ENCODE results near the gene HRH3.

The HRH3 gene

DNA sequence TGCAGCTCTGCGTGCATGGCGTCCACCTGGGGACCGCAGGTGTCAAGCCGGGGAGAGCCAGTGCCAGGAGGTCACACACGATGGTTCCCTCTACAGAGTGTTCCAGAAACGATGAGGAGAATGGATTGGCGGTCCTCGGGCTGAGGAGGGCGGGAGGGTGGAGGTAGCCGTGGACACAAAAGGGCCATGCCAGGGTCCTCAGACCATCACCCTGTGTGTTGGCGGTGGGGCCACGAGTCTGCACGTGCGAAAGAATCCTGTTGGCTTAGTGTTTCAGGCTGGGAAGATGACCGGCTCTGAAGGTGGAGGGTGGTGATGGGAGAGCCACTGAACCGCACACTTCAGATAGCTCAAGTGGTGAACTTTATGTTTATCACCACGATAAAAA lies 13.7 kb downstream of the HRH3 start:
- Mint-ChIP-seq H3K27me3 (peaks cover 14% of the 10 kb centered on the region), H3K36me3 (peaks cover 20% of the 10 kb centered on the region), H3K4me1 (peaks cover 24% of the 10 kb centered on the region), H3K27ac (no peak overlapping the region), H3K4me3 (no peak overlapping the region), H3K9me3 (no peaks in the 10 kb centered on the region)
- ATAC-seq: no peak

DNA sequence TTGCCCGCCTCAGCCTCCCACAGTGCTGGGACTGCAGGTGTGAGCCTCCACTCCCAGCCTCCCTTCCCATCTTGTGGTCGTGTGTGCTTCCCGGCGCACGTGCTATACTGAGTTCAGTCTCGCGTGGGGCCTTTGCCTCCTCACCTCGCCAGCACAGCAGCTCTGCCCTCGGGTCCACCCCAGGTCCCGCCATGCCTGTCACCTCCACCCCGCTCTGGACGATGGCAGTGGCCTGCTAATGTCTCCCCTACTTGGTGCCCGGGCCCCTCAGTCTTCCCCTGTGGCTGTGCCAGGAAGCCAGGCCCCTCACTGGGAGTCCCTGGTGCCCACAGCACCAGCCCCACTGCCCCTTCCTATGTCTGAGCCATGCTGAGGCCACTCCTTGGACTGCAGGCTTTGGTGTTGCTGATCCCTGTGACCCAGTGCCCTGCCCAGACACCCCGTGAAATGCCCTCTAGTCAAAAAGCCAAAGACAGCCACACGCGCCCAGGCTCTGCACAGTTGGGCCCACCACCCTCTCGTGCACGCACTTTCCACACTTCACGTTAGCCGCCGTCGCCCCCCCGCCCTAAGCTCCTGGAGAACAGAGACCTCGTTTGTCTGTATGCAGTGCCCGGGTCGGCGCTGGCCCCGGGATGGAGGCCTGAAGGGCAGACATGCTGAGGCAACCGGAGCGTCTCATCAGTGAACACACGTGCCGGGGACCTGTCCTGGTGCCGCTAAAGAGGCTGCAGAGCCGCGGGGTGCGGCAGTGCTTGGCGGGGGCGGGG lies 14.3 kb downstream of the HRH3 start:
- Mint-ChIP-seq H3K4me3 (no peak overlapping the region), H3K27me3 (peaks cover 8% of the 10 kb centered on the region), H3K9me3 (no peaks in the 10 kb centered on the region), H3K36me3 (peaks cover 24% of the 10 kb centered on the region), H3K27ac (no peak overlapping the region), H3K4me1 (peaks cover 30% of the 10 kb centered on the region)
- no peak for ATAC-seq

DNA sequence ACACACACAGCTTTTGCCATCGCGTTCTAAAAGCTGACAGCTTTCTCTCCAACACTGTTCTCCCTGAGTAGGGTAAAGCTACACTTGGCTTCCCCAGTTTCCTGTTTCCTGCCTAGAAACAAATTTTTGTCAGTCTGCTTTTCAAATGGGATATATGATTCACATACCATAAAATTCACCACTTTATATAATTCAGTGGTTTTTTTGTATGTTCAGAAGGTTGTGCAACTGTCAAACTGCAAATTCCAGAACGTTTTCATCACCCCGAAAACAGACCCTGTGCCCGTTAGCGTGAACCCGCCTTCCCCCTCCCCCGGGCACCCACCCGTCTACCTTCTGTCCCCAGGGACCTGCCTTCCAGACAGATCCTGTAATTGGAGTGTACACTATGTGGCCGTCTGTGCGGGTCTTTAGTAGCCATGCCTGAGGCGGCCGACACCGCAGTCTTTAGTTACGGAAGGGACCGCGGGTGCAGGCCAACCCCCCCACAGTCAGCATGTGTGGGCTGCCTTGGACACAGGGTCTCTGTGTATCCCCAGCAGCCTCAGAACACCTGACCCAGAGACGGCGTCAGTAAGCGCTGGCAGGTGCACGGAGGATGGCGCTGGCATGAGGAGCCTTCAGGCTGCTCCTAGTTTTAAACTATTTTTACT lies 16.6 kb downstream of the HRH3 start:
- Mint-ChIP-seq H3K27me3 (no peaks in the 10 kb centered on the region), H3K27ac (no peak overlapping the region), H3K36me3 (peaks cover 44% of the 10 kb centered on the region), H3K4me1 (peaks cover 38% of the 10 kb centered on the region), H3K4me3 (no peak overlapping the region), H3K9me3 (no peaks in the 10 kb centered on the region)
- no peak for ATAC-seq

DNA sequence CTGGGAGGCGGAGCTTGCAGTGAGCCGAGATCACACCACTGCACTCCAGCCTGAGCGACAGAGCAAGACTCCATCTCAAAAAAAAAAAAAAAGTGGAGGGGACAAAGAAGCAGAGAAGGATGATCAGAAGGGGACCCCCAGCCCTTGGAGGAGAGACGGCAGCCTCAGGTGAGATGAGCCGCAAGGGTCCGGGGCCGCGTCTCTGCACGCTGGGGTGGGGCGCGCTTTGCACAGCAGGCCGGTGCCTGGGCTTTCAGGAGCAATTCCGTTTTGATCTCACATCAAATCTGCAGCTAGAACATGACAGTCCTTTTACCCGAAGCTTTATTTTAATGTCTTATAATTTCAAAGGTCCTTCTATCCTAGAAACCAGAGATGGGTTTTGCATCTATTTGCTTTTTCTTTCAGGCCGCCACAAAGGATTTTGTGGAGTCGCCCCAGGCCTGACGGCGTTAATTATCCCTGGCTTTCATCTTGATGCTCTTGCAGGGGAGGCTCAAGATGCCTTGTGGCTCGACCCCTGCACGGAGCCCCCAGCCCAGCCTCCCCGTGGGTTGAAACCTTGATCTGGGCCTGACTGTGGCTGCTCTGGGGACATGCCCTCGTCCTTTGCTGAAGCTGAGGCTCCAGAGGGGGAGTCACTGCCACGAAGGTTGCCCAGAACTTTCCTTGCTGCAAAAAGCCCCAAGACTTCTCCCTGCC lies 17.3 kb downstream of the HRH3 start:
- peak overlapping the region; percentile 58 for H3K27ac Mint-ChIP-seq
- H3K4me3 Mint-ChIP-seq: no peak overlapping the region
- no peaks in the 10 kb centered on the region for H3K27me3 Mint-ChIP-seq

DNA sequence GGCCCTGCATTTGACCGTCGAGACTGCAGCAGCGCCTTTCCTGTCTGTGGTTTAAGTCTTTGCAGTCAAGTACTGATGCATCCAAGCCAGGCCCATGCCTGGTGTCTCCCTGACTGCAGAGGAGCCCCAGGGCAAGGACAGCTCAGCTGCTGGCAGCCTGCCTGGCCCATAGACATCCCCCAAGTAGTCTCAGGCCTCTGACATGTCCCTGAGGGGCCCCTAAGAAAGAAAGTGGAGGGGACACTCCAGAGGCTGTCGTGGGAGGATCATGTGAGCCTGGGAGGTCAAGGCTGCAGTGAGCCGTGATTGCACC lies 18.0 kb downstream of the HRH3 start:
- Mint-ChIP-seq H3K36me3 (peaks cover 51% of the 10 kb centered on the region), H3K9me3 (no peaks in the 10 kb centered on the region), H3K27ac (peak overlapping the region; percentile 58), H3K4me1 (peaks cover 38% of the 10 kb centered on the region), H3K4me3 (no peak overlapping the region), H3K27me3 (no peaks in the 10 kb centered on the region)
- peak; percentile 42 for ATAC-seq

More for the DNA sequence above, 17.3 kb downstream of the HRH3 start:
- H3K4me1 Mint-ChIP-seq: peaks cover 38% of the 10 kb centered on the region
- no peaks in the 10 kb centered on the region for H3K9me3 Mint-ChIP-seq
- no peak for ATAC-seq
- H3K36me3 Mint-ChIP-seq: peaks cover 51% of the 10 kb centered on the region

DNA sequence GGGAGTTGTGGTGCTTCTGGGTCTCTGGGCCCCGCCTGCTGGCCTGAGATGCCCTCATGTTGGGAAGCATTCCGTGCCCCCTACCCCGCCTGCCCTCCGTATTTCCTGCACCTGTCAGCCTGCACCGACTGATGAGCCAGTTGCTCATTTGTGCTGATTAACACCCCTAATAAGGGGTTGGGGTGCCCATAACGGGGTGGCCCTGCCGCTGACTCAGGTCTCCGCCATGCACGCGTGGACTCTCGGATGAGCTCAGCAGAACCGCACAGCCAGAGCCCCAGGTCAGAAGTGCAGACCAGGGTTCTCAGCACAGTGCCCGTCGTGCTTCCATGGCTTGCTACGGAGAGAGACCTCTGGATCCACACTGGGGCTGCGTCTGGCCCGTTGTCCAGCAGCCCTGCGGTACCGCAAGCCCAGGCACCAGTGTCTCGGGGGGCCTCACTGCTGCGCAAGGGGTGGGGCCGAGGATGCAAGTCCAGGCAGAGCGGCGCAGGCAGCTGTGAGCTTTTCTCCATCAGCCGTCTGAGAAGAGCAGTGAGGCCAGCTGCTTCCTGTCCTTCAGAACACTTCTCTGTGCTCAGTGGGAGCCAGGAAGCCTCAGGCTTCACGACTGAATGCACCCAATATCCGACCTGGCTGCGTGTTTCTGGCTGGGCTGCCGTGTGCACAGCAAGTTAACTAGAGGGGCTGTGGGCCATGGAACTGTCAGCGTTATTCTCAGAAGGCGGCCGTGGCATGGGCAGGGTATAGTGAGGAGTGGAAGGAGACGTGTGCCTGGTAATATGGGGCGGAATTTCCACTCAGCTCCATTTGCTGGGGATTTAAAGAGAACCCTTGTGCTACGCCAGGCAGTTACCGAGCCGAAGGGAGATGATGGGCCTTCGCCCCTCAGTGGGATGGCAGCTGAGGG lies 18.6 kb downstream of the HRH3 start:
- Mint-ChIP-seq H3K4me1 (peaks cover 38% of the 10 kb centered on the region), H3K9me3 (no peaks in the 10 kb centered on the region), H3K27me3 (no peaks in the 10 kb centered on the region), H3K27ac (peak overlapping the region; percentile 58), H3K36me3 (peaks cover 51% of the 10 kb centered on the region), H3K4me3 (peak overlapping the region; percentile 63)
- peak; percentile 91 for ATAC-seq

DNA sequence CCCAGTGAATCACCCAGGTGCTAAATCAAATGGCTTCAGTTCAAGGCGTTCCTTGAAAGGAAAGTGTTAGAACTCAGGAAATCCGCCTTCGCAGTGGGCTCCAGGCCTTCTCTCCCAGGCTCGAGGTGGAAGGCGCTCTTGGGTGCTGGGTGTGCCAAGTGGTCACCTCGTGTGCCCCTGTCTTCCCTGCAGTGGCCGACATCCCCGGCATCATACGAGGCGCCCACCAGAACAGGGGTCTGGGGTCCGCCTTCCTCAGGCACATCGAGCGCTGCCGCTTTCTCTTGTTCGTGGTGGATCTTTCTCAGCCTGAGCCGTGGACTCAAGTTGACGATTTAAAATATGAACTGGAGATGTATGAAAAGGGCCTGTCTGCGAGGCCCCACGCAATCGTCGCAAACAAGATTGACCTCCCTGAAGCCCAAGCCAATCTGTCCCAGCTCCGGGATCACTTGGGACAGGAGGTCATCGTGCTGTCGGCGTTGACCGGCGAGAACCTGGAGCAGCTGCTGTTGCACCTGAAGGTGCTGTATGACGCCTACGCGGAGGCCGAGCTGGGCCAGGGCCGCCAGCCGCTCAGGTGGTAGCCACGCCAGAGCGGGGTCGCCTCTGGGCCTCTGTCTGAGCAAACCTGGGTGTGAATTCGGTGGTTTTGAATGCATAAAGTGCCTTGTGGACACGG lies 19.4 kb downstream of the HRH3 start:
- Mint-ChIP-seq H3K4me3 (no peak overlapping the region), H3K27me3 (no peaks in the 10 kb centered on the region), H3K36me3 (peaks cover 55% of the 10 kb centered on the region), H3K9me3 (no peaks in the 10 kb centered on the region), H3K27ac (peak overlapping the region; percentile 58), H3K4me1 (peaks cover 38% of the 10 kb centered on the region)
- no peak for ATAC-seq

DNA sequence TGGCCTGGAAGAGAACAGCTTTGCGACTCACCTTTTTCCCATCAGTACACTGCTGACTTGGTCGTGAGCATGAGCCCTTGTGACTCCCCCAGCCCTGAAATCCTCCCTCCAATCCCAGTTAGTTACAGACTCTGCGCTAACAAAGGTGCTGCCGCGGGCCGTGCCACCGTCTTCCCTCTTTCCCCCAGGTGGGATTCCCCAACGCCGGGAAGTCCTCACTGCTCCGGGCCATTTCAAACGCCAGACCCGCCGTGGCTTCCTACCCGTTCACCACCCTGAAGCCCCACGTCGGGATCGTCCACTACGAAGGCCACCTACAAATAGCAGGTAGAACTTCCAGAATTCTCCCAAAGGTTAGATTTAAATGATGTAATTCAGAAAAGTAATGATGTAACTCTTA lies 21.1 kb downstream of the HRH3 start:
- Mint-ChIP-seq H3K4me1 (peaks cover 38% of the 10 kb centered on the region), H3K9me3 (no peaks in the 10 kb centered on the region), H3K36me3 (peaks cover 59% of the 10 kb centered on the region), H3K27me3 (no peaks in the 10 kb centered on the region), H3K27ac (no peak overlapping the region), H3K4me3 (no peak overlapping the region)
- ATAC-seq: no peak

DNA sequence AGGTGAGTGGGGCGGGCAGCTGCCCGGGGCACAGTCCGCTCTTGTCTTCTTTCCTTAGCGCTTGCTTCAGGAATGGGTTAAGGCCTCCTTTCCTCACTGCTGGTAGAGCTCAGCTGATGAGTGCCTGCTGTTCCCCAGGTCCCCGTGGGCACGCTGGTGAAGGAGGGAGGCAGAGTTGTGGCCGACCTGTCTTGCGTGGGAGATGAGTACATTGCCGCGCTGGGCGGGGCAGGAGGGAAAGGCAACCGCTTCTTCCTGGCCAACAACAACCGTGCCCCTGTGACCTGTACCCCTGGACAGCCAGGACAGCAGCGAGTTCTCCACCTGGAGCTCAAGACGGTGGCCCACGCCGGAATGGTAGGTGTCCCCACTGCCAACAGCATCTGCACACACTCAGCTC lies 21.6 kb downstream of the HRH3 start:
- Mint-ChIP-seq H3K9me3 (no peaks in the 10 kb centered on the region), H3K36me3 (peaks cover 56% of the 10 kb centered on the region), H3K4me3 (no peak overlapping the region), H3K4me1 (peaks cover 34% of the 10 kb centered on the region), H3K27ac (no peak overlapping the region), H3K27me3 (no peaks in the 10 kb centered on the region)
- ATAC-seq: no peak

DNA sequence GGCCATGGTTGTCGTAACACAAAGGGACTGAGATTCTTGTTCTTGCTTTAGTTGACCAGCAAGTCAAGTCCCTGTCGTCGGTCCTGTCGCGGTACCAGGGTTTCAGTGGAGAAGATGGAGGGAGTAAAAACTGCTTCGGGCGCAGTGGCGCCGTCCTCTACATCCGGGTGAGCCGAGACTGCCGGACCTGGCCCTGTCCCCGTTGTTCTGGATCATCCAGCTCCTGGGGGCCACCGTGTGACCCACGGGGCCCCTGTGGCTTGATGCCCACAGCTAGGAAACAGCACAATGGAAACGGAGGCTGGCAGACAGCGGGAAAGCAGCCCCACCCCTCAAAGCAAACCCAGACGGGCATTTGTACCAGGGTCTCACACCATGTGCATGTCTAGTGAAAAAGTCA lies 22.3 kb downstream of the HRH3 start:
- H3K27ac Mint-ChIP-seq: no peak overlapping the region
- no peak for ATAC-seq
- H3K36me3 Mint-ChIP-seq: peaks cover 50% of the 10 kb centered on the region
- H3K4me1 Mint-ChIP-seq: peaks cover 28% of the 10 kb centered on the region
- no peaks in the 10 kb centered on the region for H3K9me3 Mint-ChIP-seq
- H3K4me3 Mint-ChIP-seq: no peak overlapping the region
- H3K27me3 Mint-ChIP-seq: no peaks in the 10 kb centered on the region

DNA sequence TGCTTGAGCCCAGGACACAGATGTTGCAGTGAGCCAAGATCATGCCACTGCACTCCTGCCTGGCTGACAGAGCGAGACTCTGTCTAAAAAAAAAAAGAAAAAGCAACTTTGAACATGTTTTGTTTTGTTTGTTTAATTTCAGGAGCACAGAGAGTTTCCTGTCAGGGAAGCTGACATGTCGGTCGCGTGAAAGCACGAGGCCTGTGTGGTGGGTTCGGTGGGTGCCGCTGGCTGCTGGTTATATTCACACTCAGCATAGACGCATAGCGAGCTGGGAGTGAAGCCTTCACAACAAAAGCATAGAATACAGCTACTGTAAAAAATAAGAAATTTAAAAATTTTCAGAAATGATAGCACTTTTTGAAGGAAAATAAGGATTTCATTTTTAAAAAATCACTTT lies 22.8 kb downstream of the HRH3 start:
- no peak overlapping the region for H3K27ac Mint-ChIP-seq
- no peaks in the 10 kb centered on the region for H3K27me3 Mint-ChIP-seq
- ATAC-seq: no peak
- peaks cover 24% of the 10 kb centered on the region for H3K4me1 Mint-ChIP-seq
- peaks cover 48% of the 10 kb centered on the region for H3K36me3 Mint-ChIP-seq
- H3K4me3 Mint-ChIP-seq: no peak overlapping the region
- no peaks in the 10 kb centered on the region for H3K9me3 Mint-ChIP-seq

DNA sequence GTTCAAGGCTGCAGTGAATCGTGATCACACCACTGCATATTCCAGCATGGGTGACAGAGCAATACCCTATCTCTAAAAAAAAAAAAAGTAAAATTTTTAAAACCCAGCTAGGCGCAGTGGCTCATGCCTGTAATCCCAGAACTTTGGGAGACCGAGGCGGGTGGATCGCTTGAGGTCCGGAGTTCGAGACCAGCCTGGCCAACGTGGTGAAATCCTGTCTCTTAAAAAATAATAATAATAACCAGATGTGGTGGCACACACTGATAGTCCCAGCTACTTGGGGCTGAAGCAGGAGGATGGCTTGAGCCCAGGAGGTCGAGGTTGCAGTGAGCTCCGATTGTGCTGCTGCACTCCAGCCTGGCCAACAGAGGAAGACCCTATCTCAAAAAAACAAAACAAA lies 23.8 kb downstream of the HRH3 start:
- peaks cover 42% of the 10 kb centered on the region for H3K36me3 Mint-ChIP-seq
- ATAC-seq: no peak
- H3K27me3 Mint-ChIP-seq: no peaks in the 10 kb centered on the region
- peaks cover 13% of the 10 kb centered on the region for H3K4me1 Mint-ChIP-seq
- no peak overlapping the region for H3K27ac Mint-ChIP-seq
- no peaks in the 10 kb centered on the region for H3K9me3 Mint-ChIP-seq
- H3K4me3 Mint-ChIP-seq: no peak overlapping the region

DNA sequence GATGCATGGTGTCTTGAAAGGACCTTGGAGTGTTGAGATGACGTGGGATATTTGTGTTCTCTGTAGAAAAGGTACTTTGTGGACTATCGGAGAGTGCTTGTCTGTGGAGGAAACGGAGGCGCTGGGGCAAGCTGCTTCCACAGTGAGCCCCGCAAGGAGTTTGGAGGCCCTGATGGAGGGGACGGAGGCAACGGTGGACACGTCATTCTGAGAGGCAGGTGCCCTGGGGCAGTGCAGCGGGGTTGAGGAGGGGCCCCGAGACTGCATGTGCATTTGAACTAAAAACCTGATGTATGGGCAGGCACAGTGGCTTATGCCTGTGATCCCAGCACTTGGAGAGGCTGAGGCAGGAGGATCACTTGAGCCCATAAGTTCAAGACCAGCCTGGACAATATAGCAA lies 24.3 kb downstream of the HRH3 start:
- Mint-ChIP-seq H3K4me3 (no peak overlapping the region), H3K9me3 (no peaks in the 10 kb centered on the region), H3K36me3 (peaks cover 43% of the 10 kb centered on the region), H3K27me3 (no peaks in the 10 kb centered on the region), H3K4me1 (peaks cover 10% of the 10 kb centered on the region), H3K27ac (no peak overlapping the region)
- no peak for ATAC-seq

DNA sequence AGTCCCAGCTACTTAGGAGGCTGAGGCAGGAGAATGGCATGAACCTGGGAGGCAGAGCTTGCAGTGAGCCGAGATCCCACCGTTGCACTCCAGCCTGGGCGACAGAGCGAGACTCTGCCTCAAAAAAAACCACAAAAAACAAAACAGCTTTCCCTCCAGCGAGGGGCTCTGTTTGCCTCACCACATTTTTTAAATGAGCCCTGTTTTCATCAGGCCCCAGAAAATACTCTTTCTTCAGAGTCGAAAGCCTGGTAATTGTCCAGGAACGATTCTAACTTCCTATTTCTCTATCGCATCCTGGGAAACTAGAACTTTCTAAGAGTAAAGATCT lies 25.0 kb downstream of the HRH3 start:
- Mint-ChIP-seq H3K27ac (peak overlapping the region; percentile 22), H3K4me1 (peaks cover 6% of the 10 kb centered on the region), H3K9me3 (no peaks in the 10 kb centered on the region), H3K36me3 (peaks cover 43% of the 10 kb centered on the region), H3K27me3 (no peaks in the 10 kb centered on the region), H3K4me3 (no peak overlapping the region)
- no peak for ATAC-seq
